Upper lobe of left lung (tissue), 6 donors: ENCODE results near the gene IL1RAPL1. TPM values are rescaled to one million over a fixed set of nuclear protein-coding genes. Genes with fewer than 3 reads are reported as not detected.

Experiments
- ATAC-seq, 2 donors: fragments of 200-7000 bp; cut with Tn5 transposase; one replicate each; pipeline ENCODE4 v1.9.1; 2022; ENCODE audit warnings: mild to moderate bottlenecking in 2 of 2, moderate library complexity in 2 of 2; ENCODE audit not compliant: low FRiP score in 2 of 2
- DNase-seq, 2 donors: peaks; one replicate each; pipeline ENCODE4 v3.0.0-alpha.2; 2019 to 2020
- H3K27ac ChIP-seq, 4 donors: fragments of 200-600 bp; sonication (generic); one replicate each; pipeline ENCODE4 v1.5.1; 2016 to 2019
- H3K27me3 ChIP-seq, 4 donors: fragments of 200-600 bp; sonication (generic); one replicate each; pipeline ENCODE4 v1.5.1; 2017 to 2019
- H3K36me3 ChIP-seq, 4 donors: fragments of 200-600 bp; sonication (generic); one replicate each; pipeline ENCODE4 v1.5.1; 2016 to 2019
- H3K4me1 ChIP-seq, 4 donors: fragments of 200-600 bp; sonication (generic); one replicate each; pipeline ENCODE4 v1.5.1; 2018 to 2019
- H3K4me3 ChIP-seq, 4 donors: fragments of 200-600 bp; sonication (generic); one replicate each; pipeline ENCODE4 v1.5.1; 2017 to 2019; ENCODE audit warnings: mild to moderate bottlenecking in 2 of 4, moderate library complexity in 1 of 4
- H3K9me3 ChIP-seq, 4 donors: fragments of 200-600 bp; sonication (generic); one replicate each; pipeline ENCODE4 v1.5.1; 2018 to 2019
- EP300 ChIP-seq, 4 donors: sonication (generic); formaldehyde crosslinking; IDR thresholded peaks; one replicate each; pipeline ENCODE4 v1.5.1; 2017; ENCODE audit warnings: antibody characterized with exemption in 4 of 4, control low read depth in 2 of 4
- POLR2A ChIP-seq, 4 donors: fragments of 450-650 bp; IDR thresholded peaks; one replicate each; pipeline ENCODE4 v1.5.1; 2016 to 2017; ENCODE audit warnings: antibody characterized with exemption in 4 of 4, mild to moderate bottlenecking in 2 of 4
- POLR2AphosphoS5 ChIP-seq, 2 donors: sonication (generic); formaldehyde crosslinking; IDR thresholded peaks; one replicate each; pipeline ENCODE4 v1.5.1; 2017; ENCODE audit warnings: antibody characterized with exemption in 2 of 2
- WGBS, 2 donors: methylation state at CpG; one replicate each; pipeline ENCODE4 v1.1.5; 2017 to 2018; 5-methylcytosine and 5-hydroxymethylcytosine counted together
- total RNA-seq, 6 donors: library from RNA; depleted of rRNA in 4 of 6; stranded (reverse); fragments of >200 nt in 4 of 6; gene quantifications; one replicate each; pipeline versions ENCODE4 v1.1.0 to v1.2.1, GENCODE V29; 2016 to 2021
- TF ChIP-seq, protein P1 (sequence below), 6 experiments: fragments of 450-650 bp in 4 of 6; fragments of 200-600 bp in 2 of 6; sonication (generic) in 2 of 6; IDR thresholded peaks; one replicate each; pipeline ENCODE4 v1.5.1; 2016 to 2019; ENCODE audit warnings: antibody characterized with exemption in 6 of 6
- donor health status: DM: no; HTN: no; CAD: no; lungs with moderate emphysema.
- donor health status: DM: no; HTN: yes; CAD: no; lungs with severe emphysema.

The IL1RAPL1 gene
- total RNA-seq, 6 donors from 2014 or later: 0.09 to 0.46 (median 0.33) TPM; not detected in 3

DNA sequence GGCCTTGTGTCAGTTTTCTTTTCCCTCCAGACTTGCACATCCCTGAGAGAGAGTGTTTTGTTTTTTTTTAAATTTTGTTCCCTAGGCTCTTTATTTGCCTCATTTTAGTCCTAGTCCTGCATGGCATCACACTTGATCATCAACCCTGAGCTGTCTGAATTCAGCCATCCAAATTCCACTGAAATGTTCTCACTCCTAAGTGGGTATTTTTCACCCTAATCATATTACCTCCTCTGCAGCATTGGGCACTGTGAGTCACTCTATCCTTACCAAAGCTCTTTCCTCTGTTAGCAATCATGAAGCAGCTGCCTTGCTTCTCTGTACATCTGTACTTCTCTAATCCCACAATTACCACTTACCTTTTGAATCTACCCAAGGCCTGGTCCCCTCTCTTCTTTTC, 1271.5 kb downstream of the IL1RAPL1 start:
- Histone ChIP-seq H3K4me3 (no peak overlapping the region), H3K36me3 (no peaks in the 10 kb centered on the region), H3K9me3 (no peaks in the 10 kb centered on the region), H3K4me1 (no peaks in the 10 kb centered on the region), H3K27me3 (no peaks in the 10 kb centered on the region), H3K27ac (no peak overlapping the region)
- ATAC-seq (no peak), DNase-seq (no peak)
- no peak for TF ChIP-seq POLR2AphosphoS5 (IDR thresholded peaks at IDR 0.05)
- TF ChIP-seq POLR2A (IDR thresholded peaks at IDR 0.05): no peak
- no peak for TF ChIP-seq EP300 (IDR thresholded peaks at IDR 0.05)
- TF ChIP-seq, protein P1, sequence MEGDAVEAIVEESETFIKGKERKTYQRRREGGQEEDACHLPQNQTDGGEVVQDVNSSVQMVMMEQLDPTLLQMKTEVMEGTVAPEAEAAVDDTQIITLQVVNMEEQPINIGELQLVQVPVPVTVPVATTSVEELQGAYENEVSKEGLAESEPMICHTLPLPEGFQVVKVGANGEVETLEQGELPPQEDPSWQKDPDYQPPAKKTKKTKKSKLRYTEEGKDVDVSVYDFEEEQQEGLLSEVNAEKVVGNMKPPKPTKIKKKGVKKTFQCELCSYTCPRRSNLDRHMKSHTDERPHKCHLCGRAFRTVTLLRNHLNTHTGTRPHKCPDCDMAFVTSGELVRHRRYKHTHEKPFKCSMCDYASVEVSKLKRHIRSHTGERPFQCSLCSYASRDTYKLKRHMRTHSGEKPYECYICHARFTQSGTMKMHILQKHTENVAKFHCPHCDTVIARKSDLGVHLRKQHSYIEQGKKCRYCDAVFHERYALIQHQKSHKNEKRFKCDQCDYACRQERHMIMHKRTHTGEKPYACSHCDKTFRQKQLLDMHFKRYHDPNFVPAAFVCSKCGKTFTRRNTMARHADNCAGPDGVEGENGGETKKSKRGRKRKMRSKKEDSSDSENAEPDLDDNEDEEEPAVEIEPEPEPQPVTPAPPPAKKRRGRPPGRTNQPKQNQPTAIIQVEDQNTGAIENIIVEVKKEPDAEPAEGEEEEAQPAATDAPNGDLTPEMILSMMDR (IDR thresholded peaks at IDR 0.05): no peak

DNA sequence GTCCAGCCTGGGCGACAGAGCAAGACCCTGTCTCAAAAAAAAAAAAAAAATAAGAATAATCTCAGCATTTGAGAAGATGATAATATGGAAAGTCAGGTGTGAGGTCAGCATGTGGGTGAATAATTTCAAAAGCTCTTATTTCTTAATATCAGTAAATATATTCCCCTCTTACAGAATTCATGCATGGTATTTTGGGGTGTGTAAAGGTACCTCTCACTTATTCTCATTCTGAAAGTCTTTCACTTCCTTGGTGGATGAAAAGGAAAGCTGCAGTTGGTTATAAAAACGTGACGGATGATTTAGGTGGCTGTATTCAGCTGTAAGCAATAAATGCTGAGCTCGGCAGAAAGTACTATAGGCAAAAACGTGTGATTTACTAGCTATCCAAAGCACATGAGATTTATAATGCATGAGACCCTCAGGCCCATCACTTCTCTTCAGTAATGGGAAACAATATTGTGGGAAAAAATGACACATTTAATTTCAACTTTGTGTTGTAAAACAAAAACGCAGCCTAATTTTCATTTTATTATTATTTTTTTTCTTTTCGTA, 1275.0 kb downstream of the IL1RAPL1 start:
- Histone ChIP-seq H3K36me3 (no peaks in the 10 kb centered on the region), H3K4me1 (no peaks in the 10 kb centered on the region), H3K27ac (no peak overlapping the region), H3K27me3 (no peaks in the 10 kb centered on the region), H3K9me3 (no peaks in the 10 kb centered on the region), H3K4me3 (no peak overlapping the region)
- TF ChIP-seq, protein P1 (IDR thresholded peaks at IDR 0.05): no peak
- no peak for TF ChIP-seq EP300 (IDR thresholded peaks at IDR 0.05)
- TF ChIP-seq POLR2AphosphoS5 (IDR thresholded peaks at IDR 0.05): no peak
- TF ChIP-seq POLR2A (IDR thresholded peaks at IDR 0.05): no peak
- DNase-seq: no peak
- 71 to 88% methylated on average over 7 of the region's 7 CpGs for WGBS, 2 donors
- ATAC-seq: no peak

DNA sequence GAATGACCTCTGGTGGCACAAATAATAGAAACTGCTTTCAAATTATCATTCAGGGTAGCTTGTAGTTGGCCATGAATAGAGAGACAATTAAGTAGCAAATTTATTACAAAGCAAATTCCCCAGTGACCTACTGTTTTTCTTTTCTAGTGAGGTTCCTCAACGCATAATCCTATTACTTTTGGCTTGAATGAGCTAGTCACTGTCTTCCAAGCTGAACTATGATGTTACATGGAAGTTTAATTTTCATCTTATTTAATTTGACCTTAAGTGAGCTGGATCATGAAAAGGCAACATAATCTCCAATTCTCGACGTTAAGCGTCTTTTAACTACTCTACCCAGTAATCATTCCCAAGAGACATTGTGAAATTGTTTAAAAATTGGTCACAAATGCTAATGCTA, 1280.7 kb downstream of the IL1RAPL1 start:
- no peaks in the 10 kb centered on the region for H3K4me1 ChIP-seq
- no peak overlapping the region for H3K27ac ChIP-seq
- no peak overlapping the region for H3K4me3 ChIP-seq
- TF ChIP-seq EP300 (IDR thresholded peaks at IDR 0.05) (no peak), POLR2A (IDR thresholded peaks at IDR 0.05) (no peak), POLR2AphosphoS5 (IDR thresholded peaks at IDR 0.05) (no peak)
- TF ChIP-seq, protein P1 (IDR thresholded peaks at IDR 0.05): no peak
- no peaks in the 10 kb centered on the region for H3K27me3 ChIP-seq
- ATAC-seq (no peak), DNase-seq (no peak)
- WGBS, 2 donors: 72 to 92% methylated on average over 4 of the region's 4 CpGs
- H3K9me3 ChIP-seq: no peaks in the 10 kb centered on the region
- no peaks in the 10 kb centered on the region for H3K36me3 ChIP-seq

DNA sequence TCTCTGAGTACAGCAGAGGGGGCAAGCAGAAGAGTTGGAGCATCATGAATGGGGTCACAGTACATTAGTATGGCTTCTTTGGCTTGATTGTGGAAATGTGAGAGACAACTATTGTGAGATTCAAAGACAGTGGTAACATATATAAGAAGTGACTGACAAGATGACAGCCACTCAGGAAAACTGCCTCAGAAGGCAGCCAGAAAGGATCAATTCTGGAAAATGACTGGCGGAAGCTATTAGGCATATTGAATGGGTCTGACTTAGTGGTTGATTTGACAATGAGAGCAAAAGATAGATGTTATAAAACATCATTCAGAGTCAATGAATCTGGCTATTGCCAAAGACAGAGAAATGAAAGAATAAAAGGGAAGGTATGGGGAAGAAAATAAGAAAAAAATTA, 1282.6 kb downstream of the IL1RAPL1 start:
- H3K9me3 ChIP-seq: no peaks in the 10 kb centered on the region
- no peak overlapping the region for H3K27ac ChIP-seq
- ATAC-seq: no peak
- no peak for DNase-seq
- H3K27me3 ChIP-seq: no peaks in the 10 kb centered on the region
- 92 to 100% methylated on average over 1 of the region's 1 CpG for WGBS, 2 donors
- no peak overlapping the region for H3K4me3 ChIP-seq
- H3K36me3 ChIP-seq: no peaks in the 10 kb centered on the region
- no peaks in the 10 kb centered on the region for H3K4me1 ChIP-seq
- TF ChIP-seq POLR2AphosphoS5 (IDR thresholded peaks at IDR 0.05) (no peak), POLR2A (IDR thresholded peaks at IDR 0.05) (no peak)
- TF ChIP-seq, protein P1 (IDR thresholded peaks at IDR 0.05): no peak

DNA sequence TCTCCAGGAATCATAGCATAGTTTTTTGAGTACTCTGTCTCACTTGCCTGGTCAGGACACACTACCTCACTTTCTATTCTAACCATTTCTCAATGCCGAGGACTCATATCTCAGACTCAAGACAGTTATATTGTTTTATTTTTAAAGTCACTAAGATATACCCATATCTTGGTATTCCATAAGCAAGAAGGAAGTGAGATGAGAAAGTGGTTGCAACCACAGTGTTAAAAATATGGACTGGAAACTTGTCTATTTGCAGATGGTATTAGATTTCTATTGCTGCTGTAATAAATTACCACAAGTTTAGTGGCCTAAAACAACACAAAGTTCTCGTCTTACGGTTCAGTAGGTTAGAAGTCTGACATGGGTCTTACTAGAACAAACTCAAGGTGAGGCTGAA, 1283.4 kb downstream of the IL1RAPL1 start:
- H3K36me3 ChIP-seq: no peaks in the 10 kb centered on the region
- TF ChIP-seq EP300 (IDR thresholded peaks at IDR 0.05): no peak
- TF ChIP-seq, protein P1 (IDR thresholded peaks at IDR 0.05): no peak
- no peak for TF ChIP-seq POLR2AphosphoS5 (IDR thresholded peaks at IDR 0.05)
- TF ChIP-seq POLR2A (IDR thresholded peaks at IDR 0.05): no peak
- no peak for ATAC-seq
- no peaks in the 10 kb centered on the region for H3K9me3 ChIP-seq
- no peak for DNase-seq
- H3K4me3 ChIP-seq: no peak overlapping the region
- 72 to 82% methylated on average over 3 of the region's 3 CpGs for WGBS, 2 donors
- no peaks in the 10 kb centered on the region for H3K4me1 ChIP-seq
- no peak overlapping the region for H3K27ac ChIP-seq
- H3K27me3 ChIP-seq: no peaks in the 10 kb centered on the region
